HPDE6-E6E7 (cell line): ENCODE data around the gene ARHGAP15.

Source experiments
- DNase-seq: peaks from one replicate; pipeline ENCODE4 v3.0.0; 2011; ENCODE audit warnings: missing footprints; ENCODE audit errors: extremely low spot score

The ARHGAP15 gene

DNA sequence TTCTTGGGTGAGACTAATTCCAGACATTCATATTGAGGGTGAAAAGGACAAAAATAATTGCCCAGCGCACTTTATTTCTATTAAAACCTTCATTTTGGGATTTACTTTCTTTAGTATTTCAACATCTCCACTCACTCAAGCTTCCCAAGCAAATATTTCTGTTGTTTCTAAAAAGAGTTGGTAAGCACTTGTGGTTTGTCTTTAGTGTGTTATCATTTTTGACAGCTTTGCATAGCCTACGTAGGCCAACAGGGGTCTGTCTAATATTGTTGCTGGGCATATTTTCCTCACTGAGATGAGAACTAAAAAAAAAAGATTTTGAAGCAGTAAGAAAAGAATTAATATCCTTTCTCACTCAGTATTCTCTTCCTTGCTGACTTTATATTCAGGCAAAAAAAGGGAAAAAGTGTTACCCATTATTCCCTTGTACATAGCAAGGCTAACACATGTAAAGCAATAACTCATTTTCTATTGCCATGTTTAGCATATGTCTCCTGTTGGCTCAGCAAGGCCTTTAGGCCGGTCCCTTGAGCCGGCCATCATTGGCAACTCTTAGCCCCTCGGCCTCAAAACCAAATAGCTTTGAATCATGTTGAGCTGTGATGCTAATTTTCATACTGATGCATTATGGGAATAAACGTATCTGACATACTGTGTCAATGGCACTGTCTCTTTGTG, 494.2 kb downstream of the ARHGAP15 start:
- DNase-seq = no peak

DNA sequence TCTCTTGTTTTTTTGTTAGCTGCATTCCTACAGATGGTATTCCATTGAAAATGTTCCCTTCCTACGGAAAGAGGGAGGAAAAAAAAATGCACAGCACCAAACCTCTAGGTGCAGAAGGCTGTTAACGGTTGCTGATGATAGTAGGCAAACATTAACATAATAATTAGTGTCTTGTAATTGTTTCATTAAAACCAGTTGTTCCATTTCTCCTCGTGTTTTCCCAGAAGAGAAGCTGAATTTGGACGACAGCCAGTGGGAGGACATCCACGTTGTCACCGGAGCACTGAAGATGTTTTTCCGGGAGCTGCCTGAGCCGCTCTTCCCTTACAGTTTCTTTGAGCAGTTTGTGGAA, 494.7 kb downstream of the ARHGAP15 start:
- no peak for DNase-seq

DNA sequence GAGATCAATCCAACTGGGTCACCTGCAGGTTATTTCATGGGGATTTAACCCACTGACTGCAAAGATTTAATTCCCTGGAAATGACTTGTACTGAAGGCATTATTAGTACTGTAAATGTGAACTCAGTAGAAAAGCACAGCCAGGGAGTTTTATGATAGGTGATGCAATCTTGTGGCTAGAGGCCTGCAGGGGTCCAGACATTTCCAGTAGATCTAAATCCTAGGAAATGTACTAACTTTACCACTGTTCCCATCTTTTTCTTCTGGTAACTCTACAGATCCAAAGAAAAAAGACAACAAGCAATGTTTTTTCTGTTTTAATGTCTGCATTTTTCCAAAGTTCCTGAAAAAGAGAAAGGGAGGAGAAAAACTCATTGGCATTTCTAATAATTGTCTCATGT, 500.1 kb downstream of the ARHGAP15 start:
- DNase-seq = no peak

GRCh38 chr2:143632751-143633374, 503.6 kb downstream of the ARHGAP15 start:
- DNase-seq = no peak

DNA sequence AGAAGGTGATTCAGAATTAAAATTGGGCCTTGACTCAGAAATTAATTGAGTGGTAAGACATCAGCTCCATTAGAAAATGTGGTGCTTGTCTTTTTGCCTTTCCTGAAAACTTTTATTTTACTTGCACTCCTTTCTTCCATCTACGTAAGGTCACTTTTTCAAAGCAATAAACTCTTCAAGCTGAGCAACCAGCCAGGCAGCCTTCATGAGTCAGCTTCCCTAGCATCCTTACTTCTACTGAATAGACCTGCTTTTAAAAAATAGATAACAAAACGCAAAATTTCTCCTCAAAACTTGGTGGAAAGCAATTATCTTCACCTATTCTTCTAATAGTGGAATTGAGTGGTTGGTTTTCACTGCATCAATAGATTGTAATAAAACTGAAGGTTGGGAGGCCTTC, 504.2 kb downstream of the ARHGAP15 start:
- DNase-seq = no peak

DNA sequence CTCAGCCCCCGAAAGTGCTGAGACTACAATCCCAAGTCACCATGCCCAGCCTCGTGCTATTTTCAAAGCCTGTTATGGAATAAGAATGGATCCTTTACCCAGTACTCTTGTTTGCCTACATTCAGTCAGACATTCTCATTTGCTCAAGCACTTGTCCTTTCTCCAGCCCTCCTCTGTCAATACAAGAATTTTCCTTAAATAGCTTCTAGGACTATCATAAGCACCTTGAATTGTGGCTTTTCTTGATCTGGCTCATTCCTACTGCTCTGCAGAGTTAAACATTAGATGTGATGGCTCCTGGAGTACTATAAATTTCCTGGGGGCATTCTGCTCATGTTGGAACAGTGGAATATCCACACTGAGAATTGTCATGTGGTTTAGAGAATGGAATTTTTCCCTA, 506.1 kb downstream of the ARHGAP15 start:
- DNase-seq = no peak

DNA sequence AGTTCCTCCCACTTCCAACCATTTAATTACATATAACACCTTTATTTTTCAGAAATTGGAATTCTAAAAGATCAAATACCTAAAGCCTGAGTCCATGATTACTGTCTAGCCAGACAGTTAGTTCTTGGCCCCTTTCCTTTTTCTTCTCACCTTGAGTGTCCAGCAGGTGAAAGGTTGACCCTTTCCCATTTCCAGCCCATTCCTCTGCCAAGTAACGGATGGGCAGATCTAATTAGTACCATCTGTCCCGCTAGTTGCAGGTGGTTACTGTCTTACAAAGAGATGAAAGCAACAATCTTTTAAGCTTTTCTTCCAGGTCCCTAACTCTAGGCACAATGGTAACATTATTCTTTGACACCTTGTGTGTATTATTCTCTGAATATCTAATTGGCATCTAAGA, 506.7 kb downstream of the ARHGAP15 start:
- DNase-seq = no peak

GRCh38 chr2:143640826-143641225, 511.6 kb downstream of the ARHGAP15 start:
- DNase-seq = no peak

GRCh38 chr2:143645921-143646645, 516.9 kb downstream of the ARHGAP15 start:
- no peak for DNase-seq

DNA sequence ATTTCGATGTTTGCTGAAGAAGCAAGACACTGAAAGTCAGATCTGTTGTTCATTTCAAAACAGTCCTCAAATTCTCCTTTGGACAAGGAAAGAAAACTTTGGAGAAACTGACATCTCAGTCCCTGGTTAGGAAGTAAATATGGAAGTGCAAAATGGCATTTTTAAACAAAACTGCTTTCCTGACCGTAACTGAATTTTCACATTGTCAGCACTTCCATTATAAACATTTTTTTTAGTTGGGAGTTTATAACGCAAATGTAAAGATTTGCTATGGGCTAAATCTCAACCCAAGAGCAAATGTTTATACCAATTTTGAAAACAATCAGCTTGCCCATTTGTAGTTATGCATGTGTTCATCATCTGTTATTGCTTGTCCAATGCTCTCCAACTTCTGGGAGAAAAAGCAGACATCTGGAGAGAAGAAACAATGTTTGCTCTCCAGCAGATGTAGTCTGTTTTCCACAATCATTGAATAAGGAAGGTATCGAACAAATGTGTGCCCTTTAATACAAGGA, 520.1 kb downstream of the ARHGAP15 start:
- no peak for DNase-seq

- DNase-seq = no peak
Measured at GRCh38 chr2:143652692-143653091, 523.5 kb downstream of the ARHGAP15 start.

GRCh38 chr2:143668234-143668633, 539.0 kb downstream of the ARHGAP15 start:
- no peak for DNase-seq

DNA sequence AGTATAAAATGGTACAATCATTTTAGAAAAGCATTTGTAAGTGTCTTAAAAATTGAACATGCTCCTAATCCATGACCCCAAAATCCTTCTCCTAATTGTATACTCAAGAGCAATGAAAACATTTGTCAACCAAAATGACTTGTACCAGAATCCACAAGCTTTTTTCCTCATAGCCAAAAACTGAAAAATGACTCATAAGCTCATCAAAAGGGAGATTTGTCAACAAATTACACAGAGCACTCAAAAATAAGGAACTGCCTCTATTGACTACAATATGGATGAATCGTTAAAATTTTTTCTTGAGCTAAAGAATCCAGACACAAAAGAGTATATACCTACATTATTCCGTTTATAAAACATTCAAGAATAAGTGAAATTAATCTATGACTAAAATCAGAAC, 544.8 kb downstream of the ARHGAP15 start:
- DNase-seq = no peak

GRCh38 chr2:143675021-143675420, 545.8 kb downstream of the ARHGAP15 start:
- DNase-seq = no peak

DNA sequence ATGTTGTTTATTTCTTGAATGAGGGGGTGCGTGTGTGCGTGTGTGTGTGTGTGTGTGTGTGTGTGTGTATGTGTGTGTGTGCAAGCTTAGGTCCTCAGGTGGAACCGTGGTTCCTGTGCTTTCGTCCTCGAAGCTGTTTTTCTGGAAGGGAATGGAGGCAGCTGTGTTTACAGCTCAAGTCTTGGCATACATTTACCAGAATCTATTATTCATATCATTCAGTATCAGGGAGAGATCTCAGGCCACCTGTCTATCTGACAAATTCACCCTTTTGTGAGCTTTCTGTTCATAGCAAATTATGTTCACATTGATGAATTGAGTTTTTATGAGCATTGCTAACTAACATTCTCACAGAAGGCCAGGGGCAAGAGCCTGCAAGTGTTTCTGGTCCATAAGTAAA, 550.4 kb downstream of the ARHGAP15 start:
- no peak for DNase-seq

GRCh38 chr2:143680885-143681405, 551.7 kb downstream of the ARHGAP15 start:
- DNase-seq = no peak

- no peak for DNase-seq
Measured at GRCh38 chr2:143682436-143683055, 553.3 kb downstream of the ARHGAP15 start.

- DNase-seq = no peak
Measured at GRCh38 chr2:143683977-143684376, 554.8 kb downstream of the ARHGAP15 start.

DNA sequence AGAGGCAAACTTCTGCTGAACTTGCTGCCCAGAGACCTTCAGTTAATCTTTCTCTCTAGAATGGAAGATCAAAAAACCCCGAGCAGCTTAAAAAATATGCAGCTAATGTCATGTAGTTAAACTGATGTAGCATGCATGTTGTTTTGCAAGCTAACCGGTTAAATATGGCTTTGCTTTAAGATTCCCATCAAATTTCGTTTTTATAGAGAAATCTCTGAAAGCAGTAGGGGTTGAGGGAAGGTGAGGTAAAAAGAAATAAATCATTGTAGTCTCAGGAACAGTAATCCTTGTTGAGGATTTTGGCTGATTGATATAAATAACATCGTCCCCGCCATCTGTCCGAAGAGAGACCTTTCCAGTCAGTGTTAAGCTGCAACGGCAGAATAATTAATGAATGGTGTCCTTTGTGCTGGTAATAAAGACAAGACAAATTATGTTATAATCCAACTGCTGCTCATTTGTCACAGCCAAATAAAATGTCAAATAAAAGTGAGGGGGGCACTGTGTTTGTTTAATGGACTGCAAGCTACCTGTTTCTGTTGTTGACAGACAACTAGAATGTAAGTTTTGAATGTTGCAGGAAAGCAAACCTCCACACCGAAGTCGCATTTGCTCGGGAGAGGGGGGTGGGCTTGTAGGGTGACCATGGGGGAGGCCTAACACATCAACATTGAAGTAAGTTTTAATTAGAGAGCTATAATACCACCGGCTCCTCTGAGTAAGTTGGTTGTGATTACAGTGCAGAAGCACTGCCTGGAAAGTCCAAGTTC, 555.5 kb downstream of the ARHGAP15 start:
- DNase-seq = no peak

DNA sequence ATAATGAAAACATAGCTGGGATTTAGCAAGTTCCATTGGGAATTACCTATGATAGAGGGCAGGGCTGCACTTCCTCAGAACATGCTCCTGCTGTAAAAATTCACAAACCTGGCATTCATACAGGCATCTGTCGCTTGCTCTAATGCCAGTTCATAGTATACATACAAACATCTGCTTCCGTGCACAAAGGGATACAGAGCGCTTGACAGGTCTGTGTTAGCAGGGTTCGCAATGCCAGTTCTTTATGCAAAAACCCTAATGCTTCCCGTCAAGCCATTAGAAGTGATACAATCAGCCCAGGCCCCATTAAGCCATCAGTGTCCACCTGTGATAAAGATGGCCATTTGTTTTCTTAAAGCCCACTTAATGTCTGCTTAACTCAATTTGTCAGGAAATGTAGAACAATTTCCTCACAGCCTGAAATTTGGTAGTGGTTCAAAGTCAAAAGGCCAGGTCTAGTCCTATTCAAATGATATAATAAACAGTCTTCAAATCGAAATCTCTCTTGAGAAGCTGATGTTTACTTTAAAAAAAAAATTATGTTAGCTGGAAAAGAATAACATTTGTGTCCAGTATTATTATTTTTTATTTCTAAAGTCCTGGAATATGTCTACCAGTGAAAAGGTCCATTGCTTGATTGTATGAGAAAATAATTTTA, 556.3 kb downstream of the ARHGAP15 start:
- no peak for DNase-seq

- peak; percentile 31 for DNase-seq
Measured at GRCh38 chr2:143686585-143687164, 557.5 kb downstream of the ARHGAP15 start.
